Activated CD4-positive, alpha-beta T cell treated with anti-CD3 and anti-CD28 coated beads for 48 hours (primary cell): Measurements from ENCODE around the gene NMB.
A peak's percentile ranks its signal among the peaks of the same experiment; 100 is the strongest.
"Not testable (repeated sequence)": the region's sequence is repeated elsewhere in the genome, so short reads cannot be mapped to it uniquely, and the experiment has no call there.

Source experiments
- DNase-seq: peaks from one replicate; pipeline ENCODE4 v3.0.0-alpha.2; 2020

Gene NMB

GRCh38 chr15:84654689-84655453 lies 3.1 kb downstream of the NMB start:
- peak; percentile 86 for DNase-seq

DNA sequence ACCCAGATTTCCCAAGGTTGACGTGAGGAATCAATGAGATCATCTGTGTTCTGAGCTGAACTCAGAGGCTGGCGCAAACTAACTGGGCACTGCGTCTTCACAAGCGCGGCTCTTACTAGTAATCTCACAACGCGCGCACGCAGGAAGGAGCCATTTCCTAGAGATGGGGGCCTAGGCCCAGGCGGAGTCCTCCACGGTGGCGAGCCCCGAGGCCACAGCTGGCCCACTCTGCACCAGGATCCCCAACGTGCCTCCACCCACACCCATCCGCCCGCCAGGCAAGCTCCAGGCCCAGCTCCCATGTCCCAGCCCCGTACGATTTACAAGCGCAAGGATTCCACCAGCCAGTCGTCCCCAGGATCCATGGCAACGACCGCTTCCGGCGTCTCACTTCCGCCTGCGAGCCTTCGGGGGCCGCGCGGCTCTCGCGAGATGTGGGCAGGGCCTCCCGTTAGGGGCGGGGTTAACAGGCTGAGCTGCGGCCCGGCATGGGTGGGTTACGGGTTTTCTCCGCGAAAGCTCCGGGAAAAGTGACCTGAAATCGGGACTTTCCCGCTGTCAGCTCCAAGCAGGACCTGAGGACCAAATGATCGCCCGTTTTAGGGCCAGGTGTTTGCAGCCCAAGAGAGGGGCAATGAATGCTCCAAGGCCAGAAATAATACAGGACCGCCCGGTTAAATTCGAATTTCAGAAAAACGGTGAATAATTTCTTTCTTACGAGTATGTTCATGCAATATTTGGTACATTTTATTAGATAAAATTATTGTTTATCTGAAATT lies 3.9 kb downstream of the NMB start, which contains the start of gene WDR73:
TSS of gene WDR73 (minus strand) at position 374 of the 779 bp plus-strand sequence. CDS start at position 365, 9 bp downstream.
- DNase-seq, result peak; percentile 98

DNA sequence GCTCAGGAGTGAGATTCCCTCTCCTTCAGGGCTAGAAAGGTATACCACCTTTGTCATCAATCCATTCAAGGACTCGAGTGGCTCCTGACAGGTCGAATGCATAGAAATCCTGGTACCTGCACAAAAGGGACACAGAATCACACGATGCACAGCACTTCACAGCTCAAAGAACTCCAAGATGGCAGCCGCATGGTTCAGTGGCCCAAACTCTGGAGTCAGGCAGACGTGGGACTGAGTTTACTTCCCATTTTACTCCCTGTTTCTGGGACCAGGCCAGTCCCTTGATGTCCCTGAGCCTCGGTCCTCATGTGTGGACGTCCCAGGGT lies 4.5 kb downstream of the NMB start:
- DNase-seq, result no peak

DNA sequence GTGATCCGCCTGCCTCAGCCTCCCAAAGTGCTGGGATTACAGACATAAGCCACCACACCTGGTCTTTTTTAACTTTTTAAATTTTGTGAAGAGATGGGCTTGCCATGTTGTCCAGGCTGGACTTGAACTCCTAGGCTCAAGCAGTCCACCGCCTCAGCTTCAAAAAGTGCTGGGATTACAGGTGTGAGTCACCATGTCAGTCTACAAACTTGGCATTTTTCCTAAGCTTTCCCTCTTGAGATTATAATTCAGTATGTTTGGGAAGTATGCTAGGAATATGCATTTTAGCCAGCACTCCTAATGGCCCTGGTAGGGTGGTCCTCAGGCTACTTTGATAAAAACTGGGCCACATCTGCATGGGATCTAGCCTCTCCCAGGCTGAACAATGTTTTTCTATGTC lies 8.3 kb downstream of the NMB start:
- DNase-seq, result no peak

DNA sequence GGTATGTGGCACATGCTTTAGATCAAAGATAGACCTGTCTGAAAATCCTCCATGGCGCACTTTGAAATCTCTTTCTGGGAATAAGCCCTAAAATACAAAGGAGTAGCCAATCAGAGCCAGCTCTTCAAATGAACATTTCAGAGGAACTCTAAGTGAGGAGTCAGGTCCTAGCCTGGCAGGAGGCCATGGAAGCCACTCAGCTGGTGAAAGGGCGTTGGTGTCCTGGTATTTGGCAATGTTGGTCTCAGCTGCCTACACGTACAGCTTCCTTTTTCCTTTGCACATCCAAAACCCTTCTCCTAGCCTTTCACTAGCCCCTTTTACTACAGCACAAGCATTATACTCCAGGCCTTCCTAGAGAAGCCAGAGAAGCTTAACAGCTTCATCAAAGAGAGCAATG lies 9.5 kb downstream of the NMB start:
- no peak for DNase-seq

GRCh38 chr15:84647726-84648125 lies 10.3 kb downstream of the NMB start:
- DNase-seq, result no peak

- DNase-seq, result no peak
These were observed 12.0 kb downstream of the NMB start for GRCh38 chr15:84645997-84646396.

DNA sequence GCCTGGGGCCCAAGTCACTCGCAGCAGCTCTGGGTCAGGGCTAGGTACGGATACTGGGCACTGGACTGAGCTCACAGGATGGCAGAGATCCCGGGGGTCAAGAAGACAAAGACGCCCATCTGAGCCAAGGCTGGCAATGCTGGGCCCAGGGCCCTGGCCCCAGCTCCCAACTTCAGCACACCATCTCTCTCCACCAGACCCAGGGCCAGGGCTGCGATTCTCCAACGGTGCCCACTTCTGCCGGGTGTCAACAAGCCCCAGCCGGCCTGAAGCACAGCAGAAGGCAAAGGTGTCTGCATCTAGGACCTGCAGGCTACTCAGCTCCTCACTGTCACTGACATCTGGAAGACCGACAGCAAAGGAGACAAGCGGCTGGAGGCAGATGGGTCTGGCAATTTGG lies 12.5 kb downstream of the NMB start:
- DNase-seq, result no peak

GRCh38 chr15:84643838-84644237 lies 14.2 kb downstream of the NMB start:
- no peak for DNase-seq

- DNase-seq, result not testable (repeated sequence)
These were observed 15.4 kb downstream of the NMB start for GRCh38 chr15:84642640-84643039.

DNA sequence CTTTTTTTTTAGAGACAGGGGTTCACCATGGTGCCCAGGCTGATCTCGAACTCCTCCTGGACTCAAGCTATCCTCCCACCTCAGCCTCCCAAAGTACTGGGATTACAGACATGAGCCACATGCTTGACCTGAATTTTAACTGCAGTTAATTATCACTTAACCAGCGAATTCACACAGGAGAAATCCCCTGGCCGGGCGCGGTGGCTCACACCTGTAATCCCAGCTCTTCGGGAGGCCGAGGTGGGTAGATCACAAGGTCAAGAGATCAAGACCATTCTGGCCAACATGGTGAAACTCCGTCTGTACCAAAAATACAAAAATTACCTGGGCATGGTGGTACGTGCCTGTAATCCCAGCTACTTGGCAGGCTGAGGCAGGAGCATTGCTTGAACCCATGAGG lies 16.1 kb downstream of the NMB start:
- not testable (repeated sequence) for DNase-seq

- DNase-seq, result no peak
These were observed 19.9 kb downstream of the NMB start for GRCh38 chr15:84638103-84638502.

- no peak for DNase-seq
These were observed 23.7 kb downstream of the NMB start for GRCh38 chr15:84634228-84634837.

DNA sequence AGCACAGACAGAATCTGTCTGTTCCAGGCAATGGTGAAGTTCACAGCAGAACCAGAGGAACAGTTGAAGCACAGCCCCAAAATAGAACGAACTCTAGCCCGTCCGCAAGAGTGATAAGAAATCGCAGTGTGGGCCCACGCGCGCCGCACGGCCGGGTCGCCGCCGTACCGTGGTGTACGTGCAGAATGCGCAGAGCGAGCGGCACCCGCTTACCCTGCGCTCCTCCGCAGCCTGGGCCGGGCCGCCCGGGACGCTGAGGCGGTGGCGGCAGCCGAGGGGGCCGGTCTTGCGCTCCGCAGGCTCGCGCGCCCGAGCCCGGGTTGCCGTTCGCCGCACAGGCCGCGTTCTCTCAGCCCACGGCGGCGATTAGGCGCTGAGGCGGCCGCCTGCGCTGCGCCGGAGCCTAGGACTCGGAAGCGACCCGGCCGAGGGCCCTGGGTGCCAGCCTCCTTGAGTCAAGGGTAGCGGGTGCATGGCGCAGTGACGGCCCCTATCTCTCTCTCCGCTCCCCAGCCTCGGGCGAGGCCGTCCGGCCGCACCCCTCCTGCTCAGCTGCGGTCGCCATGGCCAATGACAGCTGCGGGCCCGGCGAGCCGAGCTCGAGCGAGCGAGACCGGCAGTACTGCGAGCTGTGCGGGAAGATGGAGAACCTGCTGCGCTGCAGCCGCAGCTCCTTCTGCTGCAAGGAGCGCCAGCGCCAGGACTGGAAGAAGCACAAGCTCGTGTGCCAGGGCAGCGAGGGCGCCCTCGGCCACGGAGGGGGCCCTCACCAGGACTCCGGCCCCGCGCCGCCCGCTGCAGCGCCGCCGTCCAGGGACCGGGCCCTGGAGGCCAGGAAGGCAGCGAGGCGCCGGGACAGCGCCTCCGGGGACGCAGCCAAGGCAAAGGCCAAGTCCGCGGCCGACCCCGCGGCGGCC lies 24.4 kb downstream of the NMB start:
- DNase-seq, result peak; percentile 83

- peak; percentile 30 for DNase-seq
These were observed 26.2 kb downstream of the NMB start for GRCh38 chr15:84631706-84632272.

DNA sequence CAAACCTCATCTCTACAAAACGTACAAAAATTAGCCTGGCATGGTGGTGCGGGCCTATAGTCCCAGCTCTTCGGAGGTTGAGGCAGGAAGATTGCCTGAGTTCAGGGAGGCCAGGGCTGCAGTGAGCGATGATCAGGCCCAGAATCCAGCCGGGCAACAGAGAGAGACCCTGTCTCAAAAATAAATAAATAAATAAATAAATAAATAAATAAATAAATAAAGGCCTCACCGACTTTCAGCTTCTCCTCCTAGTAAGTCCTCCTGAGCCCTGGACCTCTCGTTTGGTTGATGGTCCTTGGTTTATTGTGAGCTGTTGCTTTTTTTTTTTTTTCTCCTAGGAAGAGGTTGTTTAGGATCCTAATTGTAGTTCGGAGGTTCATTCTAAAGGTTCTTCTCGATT lies 29.0 kb downstream of the NMB start:
- no peak for DNase-seq

GRCh38 chr15:84625123-84625522 lies 32.9 kb downstream of the NMB start:
- DNase-seq, result no peak

DNA sequence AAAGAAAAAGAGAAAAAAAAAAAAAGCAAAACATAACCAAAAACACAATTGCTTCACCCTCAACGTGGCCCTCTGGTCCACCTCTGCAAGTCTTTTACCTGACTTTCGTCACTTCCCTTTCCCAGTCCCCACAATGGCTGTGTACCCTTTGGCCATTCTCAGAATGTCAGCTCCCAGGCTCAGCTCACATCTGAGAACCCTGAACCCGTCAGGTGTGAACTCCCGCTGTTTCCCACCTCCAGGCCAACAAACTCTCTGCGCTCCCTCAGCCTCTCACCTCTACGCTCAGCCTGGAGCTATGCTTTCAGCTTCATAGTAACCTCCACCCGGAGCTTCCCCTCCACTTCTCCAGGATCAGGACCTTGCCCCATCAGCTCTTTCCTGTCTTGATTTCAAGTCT lies 33.6 kb downstream of the NMB start:
- no peak for DNase-seq

GRCh38 chr15:84621358-84621979 lies 36.5 kb downstream of the NMB start:
- no peak for DNase-seq

- DNase-seq, result no peak
These were observed 37.4 kb downstream of the NMB start for GRCh38 chr15:84620626-84621025.

- DNase-seq, result no peak
These were observed 41.8 kb downstream of the NMB start for GRCh38 chr15:84616235-84616634.

DNA sequence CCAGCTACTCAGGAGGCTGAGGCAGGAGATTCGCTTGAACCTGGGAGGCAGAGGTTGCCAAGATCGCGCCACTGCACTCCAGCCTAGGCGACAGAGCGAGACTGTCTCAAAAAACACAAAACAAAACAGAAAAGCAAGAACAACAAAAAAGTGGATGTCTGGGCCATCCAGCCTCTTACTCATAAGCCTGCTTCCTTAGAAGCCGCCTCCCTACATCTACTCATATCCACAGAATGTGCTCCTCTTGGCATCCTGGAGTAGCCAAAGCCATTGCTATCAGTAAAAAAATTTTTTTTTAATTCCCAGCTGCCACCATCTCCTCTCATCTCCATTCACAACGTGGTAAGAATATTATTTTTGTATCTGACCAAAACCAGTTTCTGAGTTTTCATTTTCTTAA lies 46.4 kb downstream of the NMB start:
- DNase-seq, result no peak
